NCI-H187 treated with DMSO at 0.1 percent for 48 hours (cell line): ENCODE measurements around the gene MBD3.
"Not testable (repeated sequence)": the region's sequence is repeated elsewhere in the genome, so short reads cannot be mapped to it uniquely, and the experiment has no call there.

Experiments used
- DNase-seq: peaks from one replicate; lab custom pipeline; 2025; lab: John Stamatoyannopoulos, UW

MBD3 gene

DNA sequence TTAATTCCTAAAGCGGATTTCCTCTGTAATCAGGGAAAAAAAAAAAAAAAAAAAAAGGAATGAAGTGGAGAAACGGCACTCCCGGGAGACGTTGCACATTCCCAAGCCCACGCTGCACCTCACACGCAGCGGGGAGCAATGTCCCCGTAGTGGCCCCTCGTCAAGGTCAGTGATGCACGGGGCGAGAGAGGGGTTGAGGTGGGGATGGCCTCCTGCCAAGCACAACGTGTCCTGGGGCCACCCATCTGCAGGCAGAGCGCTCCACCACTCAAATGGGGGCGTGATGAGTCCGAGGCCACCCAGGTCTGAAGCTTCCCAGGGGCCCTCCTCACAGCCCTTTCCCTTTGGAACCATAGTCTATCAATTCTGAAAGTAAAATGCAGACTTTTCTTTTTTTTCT is 53.7 kb downstream of the MBD3 start:
- no peak for DNase-seq

DNA sequence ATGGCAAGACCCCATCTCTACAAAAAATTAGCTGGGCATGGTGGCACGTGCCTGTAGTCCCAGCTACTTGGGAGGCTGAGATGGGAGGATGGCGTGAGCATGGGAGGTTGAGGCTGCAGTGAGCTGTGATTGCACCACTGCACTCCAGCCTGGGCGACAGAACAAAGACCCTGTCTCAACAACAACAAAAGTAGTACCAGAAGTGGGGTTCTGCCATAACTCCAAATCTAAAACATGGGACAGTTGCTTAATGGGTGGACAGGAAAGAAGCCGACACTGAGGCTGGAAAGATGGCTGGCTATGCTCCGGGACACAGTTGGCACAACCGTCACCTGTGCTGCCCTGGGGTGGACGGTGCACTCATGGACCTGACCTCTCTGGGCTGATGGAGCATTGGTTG is 57.0 kb downstream of the MBD3 start:
- DNase-seq, result not testable (repeated sequence)

DNA sequence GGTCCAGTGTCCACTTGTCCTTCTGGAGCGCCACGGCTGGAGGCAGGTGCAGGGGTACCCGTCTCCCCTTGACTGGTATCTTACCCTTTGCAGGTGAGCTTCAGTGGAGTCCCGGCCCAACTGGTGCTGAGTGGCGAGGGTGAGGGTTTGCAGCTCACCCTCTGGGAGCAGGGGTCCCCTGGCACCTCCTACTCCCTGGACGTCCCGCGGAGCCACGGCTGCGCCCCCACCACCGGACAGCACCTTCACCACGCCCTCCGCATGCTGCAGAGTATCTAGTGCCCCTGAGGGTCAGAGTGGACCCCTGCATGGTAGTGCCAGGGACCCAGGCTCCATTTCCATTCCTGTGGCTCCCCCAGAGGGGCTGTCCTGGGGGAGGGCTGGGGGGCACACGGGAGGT is 57.7 kb downstream of the MBD3 start:
- DNase-seq, result no peak

DNA sequence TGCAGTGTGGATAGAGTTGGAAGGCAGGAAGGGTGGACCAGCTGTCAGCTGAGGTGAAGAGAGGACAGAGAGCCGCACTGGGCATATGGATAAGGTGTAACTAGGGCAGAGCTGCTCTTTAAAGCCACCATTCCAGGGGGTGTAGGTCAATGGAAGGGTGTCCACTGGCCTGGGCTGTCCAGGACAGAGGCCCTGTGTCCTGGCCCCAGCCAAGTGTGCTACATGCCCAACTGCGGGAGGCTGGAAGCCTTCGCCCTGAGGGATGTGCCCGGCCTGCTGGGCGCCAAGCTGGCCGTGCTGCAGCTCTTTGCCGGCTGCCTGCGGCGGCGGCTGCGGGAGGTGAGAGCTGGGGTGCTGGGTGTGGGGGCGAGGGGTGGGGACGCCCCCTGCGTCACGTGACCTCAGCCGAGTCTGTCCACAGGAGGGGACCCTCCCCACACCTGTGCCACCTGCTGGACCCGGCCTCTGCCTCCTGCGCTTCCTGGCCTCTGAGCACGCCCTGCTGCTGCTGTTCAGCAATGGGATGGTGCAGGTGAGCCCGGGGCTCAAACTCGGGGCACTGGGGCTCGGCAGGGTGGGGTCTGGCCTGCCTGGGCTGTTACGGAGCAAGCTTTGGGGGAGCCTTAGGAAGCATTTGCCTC is 59.0 kb downstream of the MBD3 start:
- no peak for DNase-seq

DNA sequence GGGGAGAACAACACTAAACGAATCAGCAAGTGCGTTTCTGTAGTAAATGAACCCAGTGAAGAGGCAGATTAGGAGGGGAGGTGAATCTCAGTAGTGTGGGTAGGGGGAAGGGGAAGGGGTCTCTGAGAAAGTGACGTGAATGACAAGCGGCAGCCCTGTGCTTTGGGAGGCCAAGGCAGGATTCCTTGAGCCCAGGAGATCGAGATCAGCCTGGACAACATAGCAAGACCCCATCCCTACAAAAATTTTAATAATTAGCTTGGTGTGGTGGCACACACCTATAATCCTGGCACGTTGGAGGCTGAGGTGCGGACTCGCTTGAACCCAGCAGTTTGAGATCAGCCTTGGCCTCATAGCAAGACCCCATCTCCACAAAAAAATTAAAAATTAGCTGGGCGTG is 60.7 kb downstream of the MBD3 start:
- no peak for DNase-seq

DNA sequence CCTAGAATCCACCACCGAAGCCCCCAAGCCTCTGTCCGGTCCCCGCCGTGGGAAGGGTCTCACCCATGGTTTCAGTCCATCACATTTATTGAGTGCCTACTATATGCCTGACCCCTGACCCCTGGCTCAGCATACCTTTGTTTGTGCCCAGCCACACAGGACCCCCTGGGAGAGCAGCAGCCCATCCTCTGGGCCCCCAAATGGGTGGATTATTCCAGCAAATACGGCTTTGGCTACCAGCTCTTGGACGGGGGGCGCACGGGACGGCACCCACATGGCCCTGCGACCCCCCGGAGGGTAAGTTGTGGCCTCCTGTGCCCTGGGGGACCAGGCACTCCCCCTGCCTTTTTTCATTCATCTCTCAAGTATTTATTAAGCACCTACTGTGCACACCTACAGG is 61.1 kb downstream of the MBD3 start:
- DNase-seq, result no peak

DNA sequence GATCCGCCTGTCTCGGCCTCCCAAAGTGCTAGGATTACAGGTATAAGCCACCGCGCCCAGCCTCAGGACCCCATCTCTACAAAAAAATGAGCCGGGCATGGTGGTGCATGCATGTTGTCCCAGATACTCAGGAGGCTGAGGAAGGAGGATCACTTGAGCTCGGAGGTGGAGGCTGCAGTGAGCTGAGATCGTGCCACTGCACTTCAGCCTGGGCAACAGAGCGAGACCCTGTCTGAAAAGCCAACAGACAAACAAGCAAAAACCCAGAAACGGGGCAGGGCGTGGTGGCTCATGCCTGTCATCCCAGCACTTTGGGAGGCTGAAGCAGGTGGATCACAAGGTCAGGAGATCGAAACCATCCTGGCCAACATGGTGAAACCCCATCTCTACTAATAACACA is 61.8 kb downstream of the MBD3 start:
- DNase-seq, result not testable (repeated sequence)

DNA sequence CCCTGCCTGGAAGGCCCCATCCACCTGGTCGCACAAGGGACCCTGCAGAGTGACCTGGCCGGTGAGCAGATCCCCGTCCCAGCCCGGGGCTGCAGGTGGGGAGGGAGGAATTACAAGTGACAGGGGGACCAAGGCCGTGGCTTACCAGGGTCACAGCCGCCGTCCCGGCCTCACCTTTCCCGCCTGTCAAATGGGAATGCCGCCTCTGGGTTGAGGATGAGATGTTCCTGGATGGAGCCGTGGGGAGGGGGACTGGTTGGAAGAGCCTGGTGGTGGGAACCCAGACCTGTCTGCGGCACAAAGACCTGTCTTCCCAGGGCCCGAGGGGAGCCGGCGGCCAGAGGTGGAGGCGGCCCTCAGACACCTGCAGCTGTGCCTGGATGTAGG is 63.2 kb downstream of the MBD3 start:
- no peak for DNase-seq

DNA sequence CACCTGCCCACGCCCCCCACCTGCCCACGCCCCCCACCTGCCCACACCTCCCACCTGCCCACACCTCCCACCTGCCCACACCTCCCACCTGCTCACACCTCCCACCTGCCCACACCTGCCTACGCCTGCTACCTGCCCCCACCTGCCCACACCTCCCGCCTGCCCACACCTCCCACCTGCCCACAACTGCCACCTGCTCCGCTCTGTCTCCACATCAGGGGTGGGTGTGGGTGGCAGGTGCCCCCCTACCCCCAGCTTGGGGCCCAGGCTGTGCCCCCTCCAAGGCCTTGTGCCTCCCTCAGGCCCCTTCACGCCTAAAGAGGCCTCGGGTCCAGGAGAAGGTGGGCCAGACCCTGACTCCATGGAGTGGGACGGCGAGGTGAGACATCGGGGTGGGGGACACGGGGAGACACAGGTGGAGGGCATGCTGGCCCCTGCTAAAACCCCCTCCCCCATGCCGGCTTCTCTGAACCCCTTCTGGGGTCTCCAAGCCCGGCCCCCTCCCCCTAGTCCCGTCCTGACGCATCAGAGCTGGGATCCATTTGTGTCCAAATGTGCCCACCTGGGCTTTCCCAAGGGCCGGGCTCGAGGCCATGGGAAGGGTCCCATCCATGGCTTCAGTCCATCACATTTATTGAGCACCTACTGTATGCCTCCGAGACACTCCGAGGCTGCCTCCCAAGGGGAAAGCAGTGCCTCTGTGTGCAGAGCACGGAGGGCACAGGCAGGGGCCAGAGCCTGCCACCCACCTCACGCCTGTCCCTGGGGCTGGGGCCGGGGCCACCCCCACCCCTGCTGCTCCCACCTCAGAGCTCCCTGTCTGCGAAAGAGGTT is 63.9 kb downstream of the MBD3 start:
- no peak for DNase-seq

DNA sequence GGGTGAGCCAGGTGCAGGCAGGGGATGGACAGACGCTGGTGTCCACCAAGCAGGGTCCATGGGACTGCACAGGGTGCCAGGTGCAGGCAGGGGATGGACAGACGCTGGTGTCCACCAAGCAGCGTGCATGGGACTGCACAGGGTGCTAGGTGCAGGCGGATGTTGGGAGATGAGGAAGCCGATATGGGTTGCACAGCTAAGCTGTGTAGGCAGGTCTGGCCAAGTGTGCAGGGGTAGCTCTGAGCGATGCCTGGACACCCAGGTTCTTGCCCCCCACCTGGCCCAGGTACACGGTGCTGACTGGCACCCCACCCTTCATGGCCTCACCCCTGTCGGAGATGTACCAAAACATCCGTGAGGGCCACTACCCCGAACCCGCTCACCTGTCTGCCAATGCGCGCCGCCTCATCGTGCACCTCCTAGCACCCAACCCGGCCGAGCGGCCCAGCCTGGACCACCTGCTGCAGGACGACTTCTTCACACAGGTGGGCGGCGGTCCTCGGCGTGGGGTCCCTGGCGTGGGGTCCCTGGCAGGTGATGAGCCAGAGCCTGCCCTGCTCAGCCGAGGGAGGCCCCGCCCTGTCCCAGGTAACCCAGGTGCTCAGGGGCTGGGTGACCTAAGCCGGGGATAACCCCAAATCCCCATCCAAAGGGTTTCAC is 64.9 kb downstream of the MBD3 start:
- no peak for DNase-seq

DNA sequence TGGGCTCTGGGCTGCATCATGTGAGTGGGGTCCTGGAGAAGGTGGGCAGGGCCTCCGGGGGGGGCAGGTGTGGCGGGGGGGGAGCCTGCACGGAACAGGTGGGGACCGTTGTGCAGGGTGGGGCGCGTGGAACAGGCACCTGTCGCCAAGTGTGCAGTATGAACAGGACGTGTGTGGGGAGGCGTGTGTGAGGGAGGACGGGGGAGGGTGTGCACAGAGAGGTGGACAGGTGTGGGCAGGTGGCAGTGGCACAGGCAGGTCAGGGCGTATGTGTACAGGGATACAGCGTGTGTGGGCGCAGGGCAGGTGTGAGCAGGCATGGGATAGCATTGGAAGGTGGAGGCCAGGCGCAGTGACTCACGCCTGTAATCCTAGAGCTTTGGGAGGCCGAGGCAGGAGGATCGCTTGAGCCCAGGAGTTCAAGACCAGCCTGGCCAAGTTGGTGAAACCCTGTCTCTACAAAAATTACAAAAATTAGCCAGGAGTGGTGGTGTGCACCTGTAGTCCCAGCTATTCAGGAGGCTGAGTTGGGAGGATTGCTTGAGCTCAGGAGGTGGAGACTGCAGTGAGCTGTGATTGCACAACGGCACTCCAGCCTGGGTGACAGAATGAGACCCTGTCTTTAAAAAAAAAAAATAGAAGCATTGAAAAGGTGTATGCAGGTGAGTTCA is 65.6 kb downstream of the MBD3 start:
- no peak for DNase-seq

DNA sequence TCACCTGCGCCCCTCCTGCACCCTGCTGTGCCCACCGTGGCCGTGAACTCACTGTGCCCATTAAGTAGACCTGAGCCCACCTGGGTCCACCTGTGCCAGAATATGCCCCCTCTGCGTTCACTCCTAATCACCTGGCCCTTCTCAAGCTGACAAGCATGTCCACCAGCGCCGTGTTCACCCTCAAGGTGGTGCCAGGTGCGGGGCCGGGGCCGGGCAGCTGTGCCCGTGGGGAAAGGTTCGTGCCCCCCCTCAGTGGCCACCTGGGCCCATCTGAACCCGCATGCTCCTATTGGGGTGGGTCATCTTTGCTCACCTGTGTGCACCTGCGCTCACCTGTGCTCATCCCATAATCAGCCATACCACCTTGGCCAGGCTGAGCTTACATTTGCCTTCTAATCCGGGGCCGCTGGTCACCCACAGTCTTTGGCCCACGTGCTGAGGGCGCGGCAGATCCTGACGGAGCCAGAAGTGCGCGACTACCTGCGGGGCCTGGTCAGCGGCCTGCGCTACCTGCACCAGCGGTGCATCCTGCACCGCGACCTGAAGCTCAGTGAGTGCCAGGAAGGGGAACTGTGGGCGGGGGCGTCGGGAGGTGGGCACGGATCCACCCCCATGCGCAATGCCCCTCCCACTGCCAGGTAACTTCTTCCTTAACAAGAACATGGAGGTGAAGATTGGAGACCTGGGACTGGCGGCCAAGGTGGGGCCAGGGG is 66.4 kb downstream of the MBD3 start:
- no peak for DNase-seq

DNA sequence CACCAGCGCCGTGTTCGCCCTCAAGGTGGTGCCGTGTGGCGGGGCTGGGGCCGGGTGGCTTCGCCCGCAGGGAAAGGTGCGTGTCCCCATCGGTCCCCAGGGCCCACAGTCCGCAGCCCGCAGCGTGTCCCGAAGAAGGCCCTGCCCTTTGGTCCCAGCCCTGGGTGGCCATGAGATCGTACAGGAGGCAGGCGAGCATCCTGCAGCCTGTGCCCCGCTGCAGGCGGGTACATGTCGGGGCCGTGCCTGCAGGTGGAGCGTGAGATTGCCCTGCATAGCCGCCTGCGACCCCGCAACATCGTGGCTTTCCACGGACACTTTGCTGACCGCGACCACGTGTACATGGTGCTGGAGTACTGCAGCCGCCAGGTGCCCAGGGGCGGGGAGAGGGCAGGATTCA is 67.3 kb downstream of the MBD3 start:
- no peak for DNase-seq

DNA sequence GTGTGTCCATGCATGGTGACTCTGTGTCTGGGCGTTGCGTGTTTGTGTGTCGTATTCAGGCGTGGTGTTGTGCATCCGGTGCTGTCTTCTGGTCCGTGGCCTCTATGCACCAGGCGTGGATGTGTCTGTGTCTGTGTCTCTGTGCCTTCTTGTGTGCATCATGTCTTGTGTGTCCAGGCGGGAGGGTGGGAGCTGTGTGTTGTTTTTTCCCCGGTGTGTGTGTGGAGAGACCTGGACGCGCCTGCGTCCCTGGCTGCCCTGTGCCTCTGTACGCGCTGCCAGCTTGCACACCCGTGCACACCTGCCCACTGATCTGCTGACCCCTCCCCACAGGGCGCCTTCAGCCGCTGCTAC is 67.7 kb downstream of the MBD3 start:
- no peak for DNase-seq

DNA sequence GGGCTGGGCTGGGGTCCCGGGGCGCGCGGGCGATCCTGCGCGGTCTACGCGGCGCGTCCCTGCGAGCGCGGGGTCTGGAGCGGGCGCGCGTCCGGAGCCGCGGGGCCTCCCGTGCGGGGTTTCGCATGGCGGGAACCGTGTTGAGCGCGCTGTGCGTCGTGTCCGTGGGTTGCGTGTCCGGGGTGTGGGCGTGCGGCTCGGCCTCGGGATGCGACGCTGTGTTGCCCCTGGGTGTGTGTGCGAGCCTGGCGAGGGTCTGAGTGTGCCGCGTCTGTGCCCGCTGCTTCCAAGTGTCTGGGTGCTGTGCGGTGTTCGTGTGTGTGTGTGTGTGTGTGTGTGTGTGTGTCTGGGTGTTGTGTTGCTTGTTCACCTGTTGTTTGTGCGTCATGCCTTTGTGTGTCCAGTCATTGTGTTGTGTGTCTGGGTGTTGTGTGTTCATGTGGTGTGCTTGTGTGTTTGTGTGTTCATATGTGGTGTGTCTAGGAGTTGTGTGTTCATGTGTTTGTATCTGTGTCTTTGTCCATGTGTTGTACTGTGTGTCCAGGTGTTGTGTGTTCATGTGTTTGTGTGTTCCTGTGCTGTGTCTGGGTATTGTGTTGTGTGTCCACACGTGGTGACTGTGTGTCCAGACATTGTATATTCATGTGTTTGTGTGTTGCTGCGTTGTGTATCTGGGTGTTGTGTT is 68.2 kb downstream of the MBD3 start:
- no peak for DNase-seq
